ENCODE data around the gene RARS1. TPM values are rescaled to one million over a fixed set of nuclear protein-coding genes. Genes with fewer than 3 reads are reported as not detected.

RARS1 gene
- polyA plus RNA-seq, 1 experiment: 32.2 TPM

DNA sequence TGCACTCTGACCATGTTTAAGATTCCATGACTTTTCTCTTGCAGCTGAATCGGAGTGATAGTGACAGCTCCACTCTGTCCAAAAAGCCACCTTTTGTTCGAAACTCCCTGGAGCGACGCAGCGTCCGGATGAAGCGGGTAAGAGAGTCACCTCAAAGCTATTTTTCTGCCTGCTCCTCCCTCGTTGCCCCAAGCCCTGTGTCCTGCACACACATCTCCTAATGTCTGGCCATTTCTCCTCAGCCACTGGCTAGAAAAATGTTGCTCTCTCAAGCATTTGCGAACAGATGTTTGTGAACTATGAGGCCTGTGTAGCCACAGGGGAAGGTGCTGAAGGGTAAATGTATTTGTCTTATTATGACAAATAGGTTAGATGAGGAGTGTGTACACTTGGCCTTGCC is 25.7 kb upstream of the RARS1 start:
- ChIA-PET CTCF (no interaction called here), POLR2A (no interaction called here)
- TF ChIP-seq, protein P1, sequence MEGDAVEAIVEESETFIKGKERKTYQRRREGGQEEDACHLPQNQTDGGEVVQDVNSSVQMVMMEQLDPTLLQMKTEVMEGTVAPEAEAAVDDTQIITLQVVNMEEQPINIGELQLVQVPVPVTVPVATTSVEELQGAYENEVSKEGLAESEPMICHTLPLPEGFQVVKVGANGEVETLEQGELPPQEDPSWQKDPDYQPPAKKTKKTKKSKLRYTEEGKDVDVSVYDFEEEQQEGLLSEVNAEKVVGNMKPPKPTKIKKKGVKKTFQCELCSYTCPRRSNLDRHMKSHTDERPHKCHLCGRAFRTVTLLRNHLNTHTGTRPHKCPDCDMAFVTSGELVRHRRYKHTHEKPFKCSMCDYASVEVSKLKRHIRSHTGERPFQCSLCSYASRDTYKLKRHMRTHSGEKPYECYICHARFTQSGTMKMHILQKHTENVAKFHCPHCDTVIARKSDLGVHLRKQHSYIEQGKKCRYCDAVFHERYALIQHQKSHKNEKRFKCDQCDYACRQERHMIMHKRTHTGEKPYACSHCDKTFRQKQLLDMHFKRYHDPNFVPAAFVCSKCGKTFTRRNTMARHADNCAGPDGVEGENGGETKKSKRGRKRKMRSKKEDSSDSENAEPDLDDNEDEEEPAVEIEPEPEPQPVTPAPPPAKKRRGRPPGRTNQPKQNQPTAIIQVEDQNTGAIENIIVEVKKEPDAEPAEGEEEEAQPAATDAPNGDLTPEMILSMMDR (IDR thresholded peaks at IDR 0.05; ENCODE audit: insufficient read depth, low read depth, low read length): no peak
- H3K36me3 ChIP-seq (ENCODE audit: control insufficient read depth, insufficient read depth, low read length): no peaks in the 10 kb centered on the region; the same call in 1 of the 2 replicates
- no peak overlapping the region for H3K4me3 ChIP-seq (ENCODE audit: low read depth, low read length)
- DNase-seq (ENCODE audit: low read depth): no peak
- H3K27me3 ChIP-seq (ENCODE audit: control insufficient read depth, insufficient read depth, low read length): no peaks in the 10 kb centered on the region

DNA sequence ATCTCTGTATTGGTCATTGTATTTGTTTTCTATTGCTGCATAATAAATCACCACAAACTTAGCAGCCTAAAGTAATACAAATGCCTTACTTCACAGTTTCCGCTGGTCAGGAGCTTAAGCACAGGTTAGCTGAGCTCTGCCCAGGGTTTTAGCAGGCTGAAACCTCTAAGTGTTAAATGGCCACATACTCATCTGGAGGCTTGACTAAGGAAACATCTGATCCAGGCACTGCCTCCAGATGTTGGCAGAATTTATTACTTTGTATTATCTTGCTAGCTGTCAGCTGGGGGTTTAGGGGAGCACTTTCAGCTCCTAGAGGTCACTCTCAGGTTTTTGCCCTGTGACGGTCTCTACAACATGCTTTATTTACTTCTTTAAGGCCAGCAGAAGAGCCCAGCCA is 23.2 kb upstream of the RARS1 start:
- CTCF ChIA-PET: interaction anchor here (1.1 to 1.5 kb wide), 2 partner anchors 9 to 194 kb away, joined by 3 read pairs; no protein-coding TSS in a partner anchor
- H3K4me3 ChIP-seq (ENCODE audit: low read depth, low read length): no peak overlapping the region

DNA sequence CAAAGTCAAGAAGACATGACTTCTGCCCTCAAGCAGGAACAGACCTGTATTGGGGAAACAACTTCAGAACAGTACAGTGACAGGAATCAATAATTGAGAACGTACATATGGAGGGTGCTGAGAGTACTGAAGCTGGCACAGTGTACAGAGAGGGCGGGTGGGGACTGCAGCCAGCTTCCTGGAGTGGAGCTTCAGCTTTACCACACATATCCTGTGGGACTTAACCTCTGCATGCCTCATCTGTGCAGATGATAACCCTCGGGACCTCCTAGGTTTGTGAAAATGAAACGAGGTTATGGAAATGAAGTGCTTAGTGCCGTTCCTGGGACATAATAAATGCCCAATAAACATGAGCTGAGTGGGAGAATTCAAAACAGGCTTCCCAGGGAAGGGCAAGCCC is 22.1 kb upstream of the RARS1 start:
- CTCF ChIA-PET: interaction anchor here (1.5 kb wide), 1 partner anchor 195 kb away, joined by 3 read pairs; no protein-coding TSS in a partner anchor
- TF ChIP-seq, protein P1 (IDR thresholded peaks at IDR 0.05; ENCODE audit: insufficient read depth, low read depth, low read length): no peak
- Histone ChIP-seq H3K27me3 (ENCODE audit: control insufficient read depth, insufficient read depth, low read length) (no peaks in the 10 kb centered on the region), H3K36me3 (ENCODE audit: control insufficient read depth, insufficient read depth, low read length) (no peaks in the 10 kb centered on the region), H3K4me3 (ENCODE audit: low read depth, low read length) (no peak overlapping the region)
- POLR2A ChIA-PET: no interaction called here
- DNase-seq (ENCODE audit: low read depth): no peak

More for the DNA sequence above, 23.2 kb upstream of the RARS1 start:
- Histone ChIP-seq H3K27me3 (ENCODE audit: control insufficient read depth, insufficient read depth, low read length) (no peaks in the 10 kb centered on the region), H3K36me3 (ENCODE audit: control insufficient read depth, insufficient read depth, low read length) (no peaks in the 10 kb centered on the region)
- POLR2A ChIA-PET: interaction anchor here (0.9 kb wide), 1 partner anchor 9 kb away, joined by 3 read pairs; no protein-coding TSS in a partner anchor
- no peak for DNase-seq (ENCODE audit: low read depth)
- TF ChIP-seq, protein P1 (IDR thresholded peaks at IDR 0.05; ENCODE audit: insufficient read depth, low read depth, low read length): no peak

DNA sequence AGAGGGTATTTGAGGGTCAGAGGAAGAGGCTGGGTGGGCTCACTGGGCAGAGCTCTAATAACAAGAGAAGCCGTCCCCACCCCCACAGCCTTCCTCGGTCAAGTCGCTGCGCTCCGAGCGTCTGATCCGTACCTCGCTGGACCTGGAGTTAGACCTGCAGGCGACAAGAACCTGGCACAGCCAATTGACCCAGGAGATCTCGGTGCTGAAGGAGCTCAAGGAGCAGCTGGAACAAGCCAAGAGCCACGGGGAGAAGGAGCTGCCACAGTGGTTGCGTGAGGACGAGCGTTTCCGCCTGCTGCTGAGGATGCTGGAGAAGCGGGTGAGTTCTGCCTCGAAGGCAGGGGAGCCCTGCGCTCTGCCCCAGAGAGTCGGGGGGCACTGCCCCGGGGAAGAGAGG is 21.6 kb upstream of the RARS1 start:
- CTCF ChIA-PET: no interaction called here
- H3K27me3 ChIP-seq (ENCODE audit: control insufficient read depth, insufficient read depth, low read length): no peaks in the 10 kb centered on the region
- POLR2A ChIA-PET: no interaction called here
- DNase-seq (ENCODE audit: low read depth): no peak
- H3K36me3 ChIP-seq (ENCODE audit: control insufficient read depth, insufficient read depth, low read length): no peaks in the 10 kb centered on the region
- no peak overlapping the region for H3K4me3 ChIP-seq (ENCODE audit: low read depth, low read length)
- TF ChIP-seq, protein P1 (IDR thresholded peaks at IDR 0.05; ENCODE audit: insufficient read depth, low read depth, low read length): no peak

DNA sequence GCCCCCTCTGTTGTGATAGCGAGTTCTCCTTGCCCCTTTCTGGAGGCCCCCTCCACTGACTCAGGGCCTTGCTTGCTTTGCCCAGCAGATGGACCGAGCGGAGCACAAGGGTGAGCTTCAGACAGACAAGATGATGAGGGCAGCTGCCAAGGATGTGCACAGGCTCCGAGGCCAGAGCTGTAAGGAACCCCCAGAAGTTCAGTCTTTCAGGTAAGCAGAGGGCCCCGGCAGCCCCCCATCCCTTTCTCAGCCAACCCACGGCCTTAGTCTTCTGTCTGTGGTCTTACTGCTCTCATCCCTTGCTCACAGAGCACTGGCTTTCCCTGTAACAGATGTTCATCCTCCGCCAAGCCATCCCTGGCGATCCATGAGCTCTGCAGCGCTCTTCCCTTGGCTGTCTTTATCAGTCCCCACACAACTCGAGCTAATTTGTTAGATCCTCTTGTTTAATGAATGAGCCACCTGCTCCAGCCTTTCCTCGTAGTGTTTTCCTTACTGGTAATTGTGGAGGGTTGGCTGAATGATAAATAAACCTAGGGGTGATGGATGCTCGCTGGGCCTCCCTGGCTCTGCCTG is 18.4 kb upstream of the RARS1 start:
- POLR2A ChIA-PET: no interaction called here
- no peak overlapping the region for H3K4me3 ChIP-seq (ENCODE audit: low read depth, low read length)
- no peak for DNase-seq (ENCODE audit: low read depth)
- H3K27me3 ChIP-seq (ENCODE audit: control insufficient read depth, insufficient read depth, low read length): no peaks in the 10 kb centered on the region
- H3K36me3 ChIP-seq (ENCODE audit: control insufficient read depth, insufficient read depth, low read length): no peaks in the 10 kb centered on the region
- CTCF ChIA-PET: interaction anchor here (1.1 kb wide), 1 partner anchor 10 kb away, joined by 3 read pairs; no protein-coding TSS in a partner anchor
- TF ChIP-seq, protein P1 (IDR thresholded peaks at IDR 0.05; ENCODE audit: insufficient read depth, low read depth, low read length): no peak
